Activated naive CD4-positive, alpha-beta T cell treated with anti-CD3 and anti-CD28 coated beads for 36 hours (primary cell): Measurements from ENCODE around the gene SIN3A. TPM values are rescaled to one million over a fixed set of nuclear protein-coding genes. Genes with fewer than 3 reads are reported as not detected.
"Not testable (repeated sequence)": the region's sequence is repeated elsewhere in the genome, so short reads cannot be mapped to it uniquely, and the experiment has no call there.

ENCODE experiments used
- CTCF ChIA-PET: fragments of 350-600 bp; sonication (Branson Sonifier 250); formaldehyde crosslinking; loops from one replicate; lab custom pipeline; 2021; ENCODE audit warnings: antibody characterized with exemption; lab: Charles Lee
- DNase-seq: peaks from one replicate; pipeline ENCODE4 v3.0.0-alpha.2; 2020
- H3K27ac Mint-ChIP-seq: one replicate; pipeline ENCODE4 v1.8.0; 2021; ENCODE audit warnings: mild to moderate bottlenecking, mixed read lengths
- H3K27me3 Mint-ChIP-seq: one replicate; pipeline ENCODE4 v1.8.0; 2021; ENCODE audit warnings: low read depth, mixed read lengths
- H3K36me3 Mint-ChIP-seq: one replicate; pipeline ENCODE4 v1.8.0; 2021; ENCODE audit warnings: low read depth, mixed read lengths
- H3K4me1 Mint-ChIP-seq: one replicate; pipeline ENCODE4 v1.8.0; 2021; ENCODE audit warnings: low read depth, mixed read lengths
- H3K4me3 Mint-ChIP-seq: one replicate; pipeline ENCODE4 v1.8.0; 2021; ENCODE audit warnings: mild to moderate bottlenecking, moderate library complexity, mixed read lengths
- H3K9me3 Mint-ChIP-seq: one replicate; pipeline ENCODE4 v1.8.0; 2021; ENCODE audit warnings: mixed read lengths
- intact Hi-C: fragments of 100-400 bp; cut with micrococcal nuclease; formaldehyde crosslinking; loops from one replicate; pipeline ENCODE4 v1.15.1; 2023
- total RNA-seq, 2 experiments: library from RNA; stranded (reverse); gene quantifications; one replicate each; pipeline ENCODE4 v1.2.3, GENCODE V29; 2021

SIN3A gene
- total RNA-seq, 2 experiments from 2014 or later = 83.6 to 84.7 TPM

- peak; percentile 89 for DNase-seq
- intact Hi-C loops = loop anchor here (5.0 kb wide), 1 partner anchor 292 kb away; the partner anchor contains the start of gene IMP3
- Mint-ChIP-seq H3K27me3 (no peaks in the 10 kb centered on the region), H3K27ac (peak overlapping the region; percentile 76), H3K9me3 (peaks cover 5% of the 10 kb centered on the region), H3K4me3 (peak overlapping the region; percentile 23), H3K36me3 (peaks cover 7% of the 10 kb centered on the region), H3K4me1 (peaks cover 36% of the 10 kb centered on the region)
- CTCF ChIA-PET = no interaction called here
Measured at GRCh38 chr15:75349851-75350588, 101.5 kb downstream of the SIN3A start.

GRCh38 chr15:75349351-75349669 lies 102.2 kb downstream of the SIN3A start:
- CTCF ChIA-PET = not testable (repeated sequence)

GRCh38 chr15:75348562-75349350 lies 102.7 kb downstream of the SIN3A start:
- intact Hi-C loops = loop anchor here (5.0 kb wide), 1 partner anchor 294 kb away; the partner anchor contains the start of gene IMP3
- Mint-ChIP-seq H3K4me1 (peaks cover 36% of the 10 kb centered on the region), H3K27me3 (no peaks in the 10 kb centered on the region), H3K4me3 (peak overlapping the region; percentile 52), H3K36me3 (peaks cover 7% of the 10 kb centered on the region), H3K9me3 (peaks cover 5% of the 10 kb centered on the region), H3K27ac (peak overlapping the region; percentile 30)
- no peak for DNase-seq
- CTCF ChIA-PET = interaction anchor here (1.8 kb wide), 1 partner anchor 19 kb away, joined by 7 read pairs; no protein-coding TSS in a partner anchor

More at GRCh38 chr15:75349351-75349669, 102.2 kb downstream of the SIN3A start:
- H3K4me3 Mint-ChIP-seq, H3K27me3 Mint-ChIP-seq, H3K36me3 Mint-ChIP-seq, H3K9me3 Mint-ChIP-seq, DNase-seq: not testable (repeated sequence)
- peak overlapping the region; percentile 76 for H3K27ac Mint-ChIP-seq
- H3K4me1 Mint-ChIP-seq = peaks cover 36% of the 10 kb centered on the region
- intact Hi-C loops = loop anchor here (5.0 kb wide), 1 partner anchor 293 kb away; the partner anchor contains the start of gene IMP3

GRCh38 chr15:75348034-75348561 lies 103.4 kb downstream of the SIN3A start:
- intact Hi-C loops = loop anchor here (5.0 kb wide), 1 partner anchor 294 kb away; the partner anchor contains the start of gene IMP3
- DNase-seq = no peak
- Mint-ChIP-seq H3K27me3 (no peaks in the 10 kb centered on the region), H3K4me1 (peaks cover 36% of the 10 kb centered on the region), H3K4me3 (peak overlapping the region; percentile 77), H3K9me3 (peaks cover 5% of the 10 kb centered on the region), H3K36me3 (peaks cover 7% of the 10 kb centered on the region), H3K27ac (peak overlapping the region; percentile 30)
- CTCF ChIA-PET = interaction anchor here (1.8 kb wide), 1 partner anchor 20 kb away, joined by 7 read pairs; no protein-coding TSS in a partner anchor

GRCh38 chr15:75347222-75348033 lies 104.1 kb downstream of the SIN3A start:
- H3K4me1 Mint-ChIP-seq = peaks cover 36% of the 10 kb centered on the region
- no peaks in the 10 kb centered on the region for H3K27me3 Mint-ChIP-seq
- no peak overlapping the region for H3K27ac Mint-ChIP-seq
- peak overlapping the region; percentile 77 for H3K4me3 Mint-ChIP-seq
- intact Hi-C loops = loop anchor here (5.0 kb wide), 1 partner anchor 295 kb away; the partner anchor contains the start of gene IMP3
- peaks cover 5% of the 10 kb centered on the region for H3K9me3 Mint-ChIP-seq
- DNase-seq = peak; percentile 56
- H3K36me3 Mint-ChIP-seq = peaks cover 7% of the 10 kb centered on the region
- CTCF ChIA-PET = interaction anchor here (1.8 kb wide), 1 partner anchor 20 kb away, joined by 7 read pairs; no protein-coding TSS in a partner anchor

- H3K9me3 Mint-ChIP-seq = peaks cover 5% of the 10 kb centered on the region
- no peaks in the 10 kb centered on the region for H3K27me3 Mint-ChIP-seq
- H3K36me3 Mint-ChIP-seq = peaks cover 7% of the 10 kb centered on the region
- H3K4me1 Mint-ChIP-seq = peaks cover 36% of the 10 kb centered on the region
- H3K4me3 Mint-ChIP-seq = peak within 1 kb of the TSS; percentile 77
- CTCF ChIA-PET = no interaction called here
- DNase-seq = no peak
- H3K27ac Mint-ChIP-seq = no peak within 1 kb of the TSS
- intact Hi-C loops = loop anchor here (5.0 kb wide), 1 partner anchor 295 kb away; the partner anchor contains the start of gene IMP3
Measured at GRCh38 chr15:75346796-75347221, 104.7 kb downstream of the SIN3A start, which contains the start of gene NEIL1. Gene NEIL1, plus strand, starts transcription at chr15:75347039. Its CDS starts 1,867 bp downstream, at chr15:75348906.

- intact Hi-C loops, H3K36me3 Mint-ChIP-seq, CTCF ChIA-PET, DNase-seq, H3K27me3 Mint-ChIP-seq, H3K9me3 Mint-ChIP-seq, H3K4me3 Mint-ChIP-seq, H3K27ac Mint-ChIP-seq: not testable (repeated sequence)
- H3K4me1 Mint-ChIP-seq = peaks cover 16% of the 10 kb centered on the region
Measured at GRCh38 chr15:75343953-75344352, 107.5 kb downstream of the SIN3A start.

GRCh38 chr15:75342221-75342620 lies 109.3 kb downstream of the SIN3A start:
- no peak for DNase-seq
- Mint-ChIP-seq H3K4me1 (peaks cover 11% of the 10 kb centered on the region), H3K27me3 (no peaks in the 10 kb centered on the region), H3K9me3 (no peaks in the 10 kb centered on the region), H3K27ac (no peak overlapping the region), H3K4me3 (no peak overlapping the region), H3K36me3 (peaks cover 5% of the 10 kb centered on the region)
- CTCF ChIA-PET = no interaction called here
- intact Hi-C loops = no loop called here

GRCh38 chr15:75339531-75340240 lies 111.8 kb downstream of the SIN3A start:
- no peaks in the 10 kb centered on the region for H3K27me3 Mint-ChIP-seq
- H3K4me1 Mint-ChIP-seq = peaks cover 21% of the 10 kb centered on the region
- DNase-seq = no peak
- CTCF ChIA-PET = interaction anchor here (1.5 kb wide), 1 partner anchor 28 kb away, joined by 4 read pairs; no protein-coding TSS in a partner anchor
- no peak overlapping the region for H3K4me3 Mint-ChIP-seq
- H3K9me3 Mint-ChIP-seq = no peaks in the 10 kb centered on the region
- peaks cover 6% of the 10 kb centered on the region for H3K36me3 Mint-ChIP-seq
- no peak overlapping the region for H3K27ac Mint-ChIP-seq
- intact Hi-C loops = loop anchor here (10.0 kb wide), 1 partner anchor 135 kb away; the partner anchor contains the start of gene C15orf39

GRCh38 chr15:75338661-75339240 lies 112.7 kb downstream of the SIN3A start:
- Mint-ChIP-seq H3K4me3 (no peak overlapping the region), H3K4me1 (peaks cover 21% of the 10 kb centered on the region), H3K9me3 (no peaks in the 10 kb centered on the region), H3K27me3 (no peaks in the 10 kb centered on the region), H3K27ac (no peak overlapping the region), H3K36me3 (peaks cover 6% of the 10 kb centered on the region)
- DNase-seq = no peak
- intact Hi-C loops = loop anchor here (10.0 kb wide), 1 partner anchor 134 kb away; the partner anchor contains the start of gene C15orf39
- CTCF ChIA-PET = interaction anchor here (1.5 kb wide), 1 partner anchor 29 kb away, joined by 4 read pairs; no protein-coding TSS in a partner anchor
